ENCODE data around the gene PTPRT.

PTPRT gene

DNA sequence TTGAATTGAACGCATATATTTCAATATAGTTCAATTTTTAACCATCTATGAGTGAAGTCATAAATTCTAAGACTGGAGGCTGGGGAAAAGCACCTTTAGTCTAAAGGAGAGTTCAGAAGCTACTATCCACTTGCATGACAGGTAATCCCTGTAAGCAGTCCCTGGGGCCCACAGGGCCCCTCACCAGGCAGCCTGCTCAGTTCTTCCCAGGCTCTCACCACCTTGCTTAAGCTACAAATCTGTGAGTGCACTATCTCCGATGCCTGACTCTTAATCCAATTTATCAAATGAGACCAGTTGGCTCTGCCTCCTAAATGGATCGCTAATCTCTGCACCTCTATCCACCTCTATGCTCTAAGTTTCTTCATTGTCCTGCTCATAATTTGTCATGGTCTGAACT is 413.8 kb downstream of the PTPRT start:
- no peak for DNase-seq

DNA sequence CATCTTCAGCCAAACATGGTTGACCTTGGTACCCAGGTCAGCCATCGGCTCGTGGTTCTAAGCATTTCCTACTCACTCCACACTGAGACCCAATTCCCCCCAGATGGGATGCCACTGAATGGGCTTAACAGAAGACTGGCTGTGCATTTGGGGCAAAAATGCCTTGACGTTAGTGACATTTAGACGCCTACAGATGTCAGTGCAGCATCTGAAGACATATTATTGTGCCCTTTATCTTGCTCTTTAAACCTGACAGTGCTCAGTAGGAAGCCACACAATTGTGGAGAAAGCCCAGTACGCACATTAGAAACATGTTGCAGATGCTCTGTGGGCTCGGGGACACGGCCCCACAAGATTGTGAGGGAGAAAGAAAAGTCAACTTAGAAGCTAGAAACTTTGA is 414.7 kb downstream of the PTPRT start:
- no peak for DNase-seq

DNA sequence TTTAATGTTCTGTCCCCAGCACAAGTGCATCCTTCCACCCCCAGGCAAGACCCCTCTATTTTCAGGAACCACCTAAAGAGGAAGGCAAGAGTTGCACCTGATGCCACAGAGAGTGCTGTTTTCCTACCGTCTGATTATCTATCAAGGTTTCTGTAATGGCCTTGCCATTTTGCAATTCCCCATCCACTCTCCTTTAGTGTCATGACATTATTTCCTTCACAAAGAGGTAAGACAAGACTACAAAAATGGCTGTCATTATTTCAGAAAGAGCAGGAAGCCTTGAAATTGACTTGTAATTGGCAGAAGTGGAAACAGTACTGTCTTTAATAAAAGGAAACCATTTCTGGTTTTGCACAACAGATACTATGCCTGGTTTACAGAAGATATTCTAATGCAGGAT is 426.7 kb downstream of the PTPRT start:
- no peak for DNase-seq

DNA sequence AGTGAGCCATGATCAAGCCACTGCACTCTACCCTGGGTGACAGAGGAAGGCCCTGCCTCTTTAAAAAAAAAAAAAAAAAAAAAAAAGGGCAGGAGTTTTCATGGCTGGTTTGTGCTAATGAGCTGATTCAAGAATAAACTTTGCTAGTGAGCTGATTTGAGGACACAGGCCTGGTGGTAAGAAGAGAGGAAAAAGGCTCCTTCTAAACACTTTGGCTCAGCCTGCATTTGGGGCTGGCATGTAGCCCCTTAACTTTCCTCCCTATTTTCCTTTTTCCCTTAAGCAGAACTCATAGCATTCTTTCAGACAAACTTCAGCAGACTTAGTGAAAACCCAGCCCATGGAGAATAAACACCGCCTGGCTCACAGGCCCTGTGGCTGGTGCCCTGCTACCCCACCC is 432.7 kb downstream of the PTPRT start:
- DNase-seq: no peak

DNA sequence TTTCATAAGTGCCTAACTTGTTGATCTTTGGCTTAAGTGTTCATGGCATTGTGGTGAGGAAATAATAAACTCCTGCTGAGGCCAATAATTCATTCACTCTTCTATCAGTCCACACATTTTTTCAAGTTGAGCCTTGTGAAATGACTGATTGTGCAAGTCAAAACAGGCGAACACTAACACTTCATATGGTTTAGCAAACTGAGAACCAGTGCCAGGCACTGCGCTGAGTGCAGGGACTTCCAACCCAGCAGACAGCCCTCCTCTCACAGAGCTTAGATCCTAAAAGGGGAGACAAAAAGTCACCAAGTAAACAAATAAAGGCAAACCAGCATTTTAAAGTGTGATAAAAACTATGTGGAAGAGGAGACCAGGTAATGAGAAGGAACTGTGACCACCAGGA is 435.0 kb downstream of the PTPRT start:
- DNase-seq: no peak

DNA sequence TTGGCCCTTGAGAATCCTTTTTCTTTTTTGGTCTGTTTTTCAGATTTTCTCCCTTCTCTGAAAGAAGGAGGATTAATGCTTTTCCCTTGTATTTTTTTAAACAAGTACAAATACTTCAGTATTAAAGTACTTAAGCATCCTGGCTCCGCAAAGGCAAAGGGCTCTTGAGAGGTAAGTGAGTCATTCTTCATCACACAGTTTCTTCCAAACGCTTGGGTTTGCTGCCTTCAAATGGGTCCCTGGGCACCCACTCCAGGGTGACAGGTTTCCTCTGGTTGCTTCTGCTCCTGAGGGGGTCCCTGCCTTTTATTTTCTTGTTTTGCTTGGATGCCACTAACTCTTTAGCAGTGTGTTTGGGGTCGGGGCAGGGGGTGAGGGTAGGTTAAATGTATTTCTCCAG is 437.1 kb downstream of the PTPRT start:
- DNase-seq: no peak

DNA sequence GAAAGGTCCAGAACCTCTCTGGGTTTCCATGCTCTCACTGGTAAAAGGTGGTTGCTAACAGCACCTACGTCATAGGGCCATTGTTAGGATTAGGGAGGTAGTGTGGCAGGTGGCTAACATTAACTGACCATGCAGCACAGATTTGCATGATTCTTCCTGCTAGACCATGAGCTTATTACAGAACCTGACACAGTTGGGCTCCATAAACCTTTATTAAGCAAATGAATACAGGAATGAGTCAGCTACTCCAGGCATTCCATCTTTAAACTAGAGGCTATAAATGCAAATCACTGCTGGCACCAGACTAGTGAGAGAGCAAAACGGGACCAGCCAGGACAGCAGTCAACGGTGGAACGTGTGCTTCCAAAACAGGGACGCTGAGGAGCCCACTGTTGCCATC is 440.1 kb downstream of the PTPRT start:
- DNase-seq: no peak

DNA sequence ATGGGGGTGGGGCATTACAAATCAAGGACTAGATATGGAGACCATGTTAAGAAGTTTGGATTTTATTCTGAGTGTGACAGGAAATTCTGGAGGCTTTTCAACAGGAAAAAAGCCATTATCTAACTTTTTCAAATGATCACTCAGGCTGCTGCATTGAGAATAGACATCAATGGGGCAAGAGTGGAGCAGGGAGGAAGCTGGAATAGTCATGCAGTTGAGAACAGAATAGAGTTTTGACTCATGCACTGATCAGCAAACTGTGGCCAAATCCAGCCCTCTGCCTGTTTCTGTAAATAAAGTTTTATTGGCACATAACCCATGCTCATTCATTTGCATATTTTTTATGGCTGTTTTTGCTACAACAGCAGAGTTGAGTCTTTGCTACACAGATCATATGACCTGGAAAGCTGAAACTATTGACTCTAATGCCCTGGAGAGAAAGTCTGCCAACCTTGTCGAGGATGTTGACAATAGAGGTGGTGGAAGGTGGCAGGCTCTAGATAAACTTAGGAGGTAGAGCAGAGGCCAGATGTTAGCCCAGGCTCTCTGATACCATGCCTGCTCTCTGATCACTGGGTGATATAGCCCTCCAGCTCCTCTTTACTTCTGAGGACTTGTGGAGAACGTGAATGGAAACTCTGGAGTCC is 441.8 kb downstream of the PTPRT start:
- DNase-seq: no peak

DNA sequence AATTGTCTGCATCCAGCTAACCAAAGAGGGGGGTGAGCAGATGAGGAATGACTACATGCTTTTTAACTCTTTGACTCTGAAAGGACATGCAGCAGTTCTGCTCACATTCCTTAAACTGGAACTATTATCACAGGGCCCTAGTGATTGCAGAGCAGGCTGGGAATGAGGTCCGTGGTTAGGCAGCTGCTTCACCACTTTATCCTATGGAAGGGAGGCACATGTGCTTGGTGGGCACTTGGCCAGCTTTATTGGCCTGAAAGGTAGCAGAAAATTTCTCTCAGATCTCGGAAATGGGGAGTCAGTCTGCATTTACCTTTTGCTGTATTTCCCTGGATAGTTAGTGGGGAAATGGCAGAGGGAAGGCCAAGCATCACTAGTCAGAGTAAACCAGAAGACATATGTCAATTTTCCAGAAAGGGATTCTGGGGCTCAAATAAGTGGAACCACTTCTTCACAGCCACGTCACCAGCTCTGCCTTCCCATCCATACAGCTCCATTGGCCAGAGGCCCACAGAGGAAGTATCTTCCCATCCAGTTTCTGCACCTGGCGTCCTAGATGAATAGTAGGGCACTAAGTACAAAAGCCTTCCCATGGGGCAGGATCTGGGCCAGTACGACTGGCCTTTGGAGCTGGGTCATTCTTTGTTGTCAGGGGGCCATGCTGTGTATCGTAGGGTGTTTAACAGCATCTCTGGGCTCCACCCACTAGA is 444.8 kb downstream of the PTPRT start:
- DNase-seq: no peak

DNA sequence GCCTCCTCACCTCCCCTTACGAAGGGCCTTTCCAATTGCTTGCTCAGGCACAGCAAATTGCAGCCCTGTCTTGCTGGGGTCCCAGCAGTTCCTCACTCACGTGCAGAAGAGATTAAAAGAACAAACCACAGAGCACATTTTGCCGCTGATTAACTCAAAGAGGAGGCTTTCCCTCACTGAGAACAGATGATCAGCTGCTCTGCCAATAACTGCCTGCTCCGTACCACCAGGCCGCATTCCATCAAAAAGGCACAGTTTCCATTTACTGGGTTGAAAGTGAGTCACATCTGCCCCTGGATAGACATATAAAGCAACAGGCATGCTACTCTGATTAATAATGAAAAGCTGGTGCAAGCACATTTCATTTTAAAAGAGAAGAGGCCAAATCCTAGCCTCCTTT is 446.8 kb downstream of the PTPRT start:
- no peak for DNase-seq

DNA sequence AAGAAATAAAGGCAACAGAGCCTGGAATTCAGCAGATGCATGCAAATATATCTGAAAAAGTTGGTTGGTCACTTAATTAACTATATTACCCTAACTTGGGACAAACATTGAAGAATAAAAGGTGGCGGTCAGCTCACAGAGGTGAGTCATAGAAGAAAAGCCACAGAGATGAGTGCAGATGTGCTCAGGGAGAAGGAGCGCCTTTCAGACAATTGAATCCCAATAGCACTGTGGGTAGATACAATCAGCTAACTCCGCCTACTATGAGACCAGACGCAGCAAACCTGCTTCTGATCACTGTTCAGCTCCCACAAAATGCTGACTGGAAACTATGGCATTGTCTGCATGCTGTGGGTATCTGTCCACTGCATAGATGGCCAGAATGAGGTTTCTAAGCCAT is 447.8 kb downstream of the PTPRT start:
- DNase-seq: no peak

DNA sequence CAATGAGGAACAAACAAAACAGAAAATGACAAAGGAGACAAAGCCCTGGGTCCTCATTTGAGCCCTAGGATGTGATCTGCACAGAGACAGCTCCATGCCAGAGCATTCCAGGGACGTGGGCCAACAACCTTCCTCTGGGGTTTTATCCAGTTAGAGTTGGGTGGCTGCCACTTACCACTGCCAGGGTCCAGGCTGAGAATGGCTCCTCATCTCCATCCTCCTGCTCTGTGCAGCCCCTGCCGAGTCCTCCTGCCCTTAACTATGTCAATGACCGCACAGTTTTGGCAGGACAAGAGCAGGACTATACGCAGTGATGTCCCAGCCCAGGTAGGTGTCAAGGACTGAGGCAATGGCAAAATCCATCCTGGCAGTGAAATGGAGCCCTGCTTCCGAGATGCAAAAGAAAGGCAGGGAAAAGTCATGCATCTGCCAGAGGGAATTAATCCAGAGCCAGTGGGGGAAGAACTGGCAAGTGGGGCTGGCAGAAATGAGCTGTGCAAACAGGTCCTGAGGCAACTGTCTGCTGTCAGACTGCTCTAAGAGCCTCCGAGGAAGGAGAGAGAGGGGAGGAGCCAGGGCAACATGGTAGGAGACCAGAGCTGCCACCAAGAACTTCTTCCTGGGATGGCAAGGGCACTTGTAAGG is 449.4 kb downstream of the PTPRT start:
- DNase-seq: no peak

DNA sequence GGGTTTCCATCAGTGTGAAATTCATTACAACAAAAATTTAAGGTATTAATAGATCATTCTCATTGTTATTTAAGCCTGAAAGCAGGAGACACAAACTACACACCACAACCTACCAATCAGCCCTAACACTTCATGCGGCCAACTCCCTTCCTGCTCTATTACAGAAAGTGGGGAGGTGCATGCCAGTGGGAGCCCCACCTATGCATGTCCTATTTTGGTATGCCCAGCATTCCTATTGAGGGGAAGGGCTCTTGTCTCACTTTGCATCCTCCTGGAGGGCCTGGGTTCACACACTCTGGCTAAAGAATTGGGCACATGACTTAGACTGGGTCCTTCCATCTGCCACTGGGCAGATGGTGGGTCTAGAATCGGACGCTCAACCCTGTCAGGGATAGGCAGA is 450.0 kb downstream of the PTPRT start:
- DNase-seq: no peak

DNA sequence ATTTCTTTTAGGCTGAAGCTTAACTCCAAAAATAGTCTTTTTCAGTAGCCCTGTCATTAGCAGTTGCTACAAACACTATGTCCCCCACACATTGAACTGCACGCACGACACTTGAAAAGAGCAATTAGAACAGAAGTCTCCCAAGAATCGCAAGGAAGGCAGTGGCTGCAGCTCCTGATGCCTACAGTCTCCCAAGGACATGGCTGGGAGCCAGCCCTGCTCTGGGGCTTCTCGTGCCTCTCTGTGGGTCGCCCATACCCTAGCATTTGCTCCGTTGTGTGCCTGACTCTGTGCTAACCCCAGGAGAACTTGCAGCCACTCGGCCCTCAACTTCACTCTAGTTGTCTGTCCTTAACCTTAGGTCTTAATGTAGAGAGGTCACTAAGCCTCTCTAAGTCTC is 454.2 kb downstream of the PTPRT start:
- no peak for DNase-seq

DNA sequence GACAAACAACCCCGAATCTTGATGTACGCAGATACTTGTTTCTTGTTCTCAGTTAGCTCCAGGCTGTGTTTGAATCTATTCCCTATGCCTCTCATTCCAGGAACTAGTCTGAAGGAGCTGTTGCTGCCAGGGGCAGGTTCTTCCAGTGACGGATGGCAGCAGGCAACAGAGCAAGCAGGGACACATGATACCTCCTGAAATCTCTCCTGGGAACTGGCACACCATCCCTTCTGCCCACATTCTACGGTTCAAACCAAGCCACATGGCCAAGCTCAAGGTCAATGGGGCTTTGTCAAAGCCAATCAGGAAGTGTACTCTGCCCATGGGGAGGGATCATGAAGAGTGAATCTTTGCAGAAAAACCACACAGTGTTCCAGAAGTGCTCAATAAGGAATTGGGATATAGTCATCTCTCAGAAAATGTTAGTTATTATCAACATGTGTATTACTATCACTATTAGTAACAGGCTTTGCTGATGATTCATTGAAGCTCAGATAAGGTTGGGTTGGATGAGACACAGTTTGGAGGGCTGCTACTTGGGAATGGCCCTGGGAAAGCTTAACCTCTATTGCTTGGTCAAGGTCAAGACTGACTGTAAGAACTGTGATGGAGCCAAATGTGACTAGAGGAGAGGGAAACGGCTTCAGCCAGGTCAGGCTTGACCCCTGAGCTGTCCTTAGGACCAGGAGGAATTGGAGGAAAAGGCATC is 454.9 kb downstream of the PTPRT start:
- DNase-seq: no peak

DNA sequence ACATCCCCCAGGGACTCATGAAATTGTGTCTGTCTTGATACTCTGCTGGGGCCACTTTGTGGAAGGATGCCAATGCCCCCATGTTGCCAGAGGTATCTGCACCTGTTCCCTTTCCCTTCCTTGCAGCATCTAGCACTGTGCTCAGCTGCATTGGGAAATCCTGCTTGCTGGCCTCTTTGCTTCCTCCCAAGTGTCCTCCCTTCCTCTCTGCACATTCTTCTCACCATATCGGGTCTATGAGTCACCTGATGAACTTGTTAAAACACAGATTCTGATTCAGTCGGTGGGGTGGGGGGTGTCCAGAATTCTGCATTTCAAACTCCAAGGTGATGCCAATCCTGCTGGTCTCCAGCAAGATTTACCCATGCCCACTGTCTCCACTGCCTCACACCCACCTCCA is 467.8 kb downstream of the PTPRT start:
- DNase-seq: no peak

DNA sequence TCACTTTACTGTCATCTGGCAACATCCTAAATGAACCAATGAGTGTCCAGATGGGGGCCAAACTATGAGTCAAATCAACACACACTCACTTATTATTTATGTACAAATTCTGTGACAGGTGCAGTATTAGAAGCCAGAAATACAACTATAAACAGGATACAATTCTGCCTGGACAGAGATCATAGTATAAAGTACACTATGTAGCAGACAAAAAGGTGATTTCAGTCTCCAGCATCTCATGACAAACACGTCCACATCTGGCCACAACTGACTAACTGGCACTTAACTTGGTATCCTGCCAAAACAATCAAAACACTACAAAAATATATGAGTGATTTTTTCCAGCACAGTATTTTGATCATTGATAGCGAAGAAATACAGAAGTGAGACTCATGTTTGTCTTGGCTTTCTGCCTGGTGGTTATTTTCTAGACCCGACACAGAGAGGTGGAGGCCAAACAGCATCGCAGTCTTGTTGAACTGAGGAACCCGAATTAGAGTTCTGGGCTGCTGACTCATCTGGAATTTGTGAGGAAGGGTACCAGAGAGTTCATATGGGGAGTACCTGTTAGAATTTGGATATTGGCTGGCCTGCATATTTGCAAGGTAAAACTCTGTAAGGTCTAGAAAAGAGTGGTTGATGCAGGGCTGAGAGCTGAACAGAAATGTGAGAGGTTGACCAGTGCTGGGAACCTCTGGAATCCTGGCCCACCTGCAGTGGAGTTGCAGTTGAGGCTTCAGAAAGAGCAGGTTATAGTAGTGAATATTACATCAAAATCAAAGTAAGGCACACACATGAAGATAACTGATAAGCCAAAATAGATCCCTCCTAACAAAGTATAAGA is 475.2 kb downstream of the PTPRT start:
- no peak for DNase-seq

DNA sequence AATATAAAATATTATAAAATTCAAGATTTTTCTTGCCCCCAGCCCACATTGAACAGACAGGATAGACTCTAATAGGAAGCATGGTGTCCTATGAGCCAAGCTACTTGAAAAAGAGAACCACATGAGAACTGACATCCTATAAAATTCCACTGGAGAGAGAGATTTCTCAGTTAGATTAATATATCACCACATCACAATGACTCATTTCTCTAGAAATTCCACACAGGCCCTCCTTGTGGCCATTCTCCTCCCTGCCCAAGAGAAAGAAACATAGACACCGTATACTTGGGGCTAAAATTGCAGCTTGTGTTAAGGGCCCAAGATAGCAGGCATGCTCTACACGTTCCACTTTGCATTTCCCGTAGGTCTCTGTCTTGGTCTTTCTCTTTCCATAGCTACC is 481.4 kb downstream of the PTPRT start:
- no peak for DNase-seq

DNA sequence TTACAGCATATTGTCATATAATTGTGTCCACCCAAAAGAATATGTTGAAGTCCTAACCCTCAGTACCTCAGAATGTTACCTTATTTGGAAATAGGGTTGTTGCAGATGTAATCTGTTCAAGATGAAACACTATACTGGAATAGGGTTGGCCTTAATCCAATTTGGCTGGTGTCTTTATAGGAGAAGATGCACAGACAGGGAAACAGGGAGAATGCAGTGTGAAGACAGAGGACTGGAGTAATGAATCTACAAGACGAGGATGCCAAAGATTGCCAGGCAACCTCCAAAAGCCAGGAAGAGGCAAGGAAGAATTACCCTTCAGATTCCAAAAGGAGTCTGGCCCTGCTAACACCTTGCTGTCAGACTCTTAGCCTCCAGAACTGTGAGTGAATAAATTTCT is 482.9 kb downstream of the PTPRT start:
- no peak for DNase-seq

DNA sequence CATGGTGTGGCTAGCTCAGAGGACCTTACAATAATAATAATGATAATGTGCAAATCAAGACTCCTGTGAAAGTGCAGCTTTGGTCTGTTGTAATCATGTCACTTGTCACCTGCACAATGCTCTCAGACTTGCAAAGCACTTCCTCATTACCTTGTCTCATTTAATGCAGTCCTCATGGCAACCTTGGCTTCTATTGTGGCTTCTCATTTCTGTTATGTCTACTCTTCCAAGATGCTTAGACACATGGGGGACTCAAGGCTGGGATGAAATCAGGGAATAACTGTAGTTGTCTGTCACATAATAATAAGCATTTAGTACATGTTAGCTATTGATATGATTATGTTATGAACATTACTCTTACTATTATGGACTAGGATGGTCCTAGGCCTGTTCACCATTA is 484.2 kb downstream of the PTPRT start:
- DNase-seq: no peak

DNA sequence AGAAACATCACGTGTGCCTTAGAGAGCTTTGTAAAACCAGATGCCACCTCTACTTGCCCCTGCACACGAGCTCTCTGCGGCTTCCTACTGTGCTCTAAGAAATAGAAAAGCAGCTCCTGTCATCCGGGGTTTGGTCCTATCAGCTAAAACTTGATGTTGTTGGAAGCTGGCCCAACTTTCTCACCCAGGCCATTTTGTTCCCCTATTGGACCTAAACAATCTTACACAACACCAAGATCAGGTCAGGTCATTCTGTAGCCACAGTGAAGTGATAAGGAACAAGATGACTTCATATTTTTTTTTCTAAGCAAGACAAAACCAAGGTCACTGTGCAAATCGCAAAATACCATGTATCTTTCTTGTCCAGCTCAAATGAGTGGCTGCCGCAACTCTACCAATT is 486.0 kb downstream of the PTPRT start:
- no peak for DNase-seq

DNA sequence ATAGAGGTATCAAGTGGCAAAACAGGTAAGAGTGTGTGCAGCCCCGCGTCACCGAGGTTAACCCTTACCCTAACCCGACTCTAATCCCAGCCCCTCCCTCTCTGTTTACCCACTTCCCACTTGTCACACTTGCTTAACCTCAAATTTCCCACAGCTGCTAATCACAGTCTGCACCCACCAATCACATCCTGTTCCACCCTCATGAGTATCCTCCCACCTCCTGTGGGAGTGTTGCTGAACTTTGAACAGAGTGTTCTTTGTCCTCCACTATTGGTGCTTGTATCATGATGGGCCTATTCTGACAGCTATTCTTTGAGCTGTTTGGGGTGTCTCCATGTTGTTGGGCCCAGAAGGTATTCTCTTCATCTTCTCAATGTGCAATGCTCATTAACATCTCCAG is 487.8 kb downstream of the PTPRT start:
- DNase-seq: no peak

DNA sequence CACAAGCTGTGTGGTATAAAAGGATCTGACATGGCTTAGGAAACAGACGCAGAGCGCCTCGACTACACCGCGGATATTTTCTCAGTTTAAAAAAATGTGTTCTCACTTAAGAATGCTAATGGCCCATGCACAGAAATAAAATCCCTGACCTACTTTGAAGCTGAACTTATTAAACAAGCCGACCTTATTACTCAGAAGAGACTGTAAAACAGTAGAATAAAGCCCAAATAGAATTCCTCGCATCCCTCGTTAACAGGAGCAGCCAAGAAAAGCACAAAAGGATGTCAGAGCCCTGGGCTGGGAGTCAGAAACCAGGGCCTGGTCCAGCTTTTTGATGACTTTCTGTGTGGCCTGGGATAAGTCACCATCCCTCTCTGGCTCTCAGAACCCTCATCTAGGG is 489.3 kb downstream of the PTPRT start:
- no peak for DNase-seq

Measured in SIG-M5 (cell line).